ENCODE results near the gene FOXL3.
"Not testable (repeated sequence)": the region's sequence is repeated elsewhere in the genome, so short reads cannot be mapped to it uniquely, and the experiment has no call there.

Gene FOXL3

DNA sequence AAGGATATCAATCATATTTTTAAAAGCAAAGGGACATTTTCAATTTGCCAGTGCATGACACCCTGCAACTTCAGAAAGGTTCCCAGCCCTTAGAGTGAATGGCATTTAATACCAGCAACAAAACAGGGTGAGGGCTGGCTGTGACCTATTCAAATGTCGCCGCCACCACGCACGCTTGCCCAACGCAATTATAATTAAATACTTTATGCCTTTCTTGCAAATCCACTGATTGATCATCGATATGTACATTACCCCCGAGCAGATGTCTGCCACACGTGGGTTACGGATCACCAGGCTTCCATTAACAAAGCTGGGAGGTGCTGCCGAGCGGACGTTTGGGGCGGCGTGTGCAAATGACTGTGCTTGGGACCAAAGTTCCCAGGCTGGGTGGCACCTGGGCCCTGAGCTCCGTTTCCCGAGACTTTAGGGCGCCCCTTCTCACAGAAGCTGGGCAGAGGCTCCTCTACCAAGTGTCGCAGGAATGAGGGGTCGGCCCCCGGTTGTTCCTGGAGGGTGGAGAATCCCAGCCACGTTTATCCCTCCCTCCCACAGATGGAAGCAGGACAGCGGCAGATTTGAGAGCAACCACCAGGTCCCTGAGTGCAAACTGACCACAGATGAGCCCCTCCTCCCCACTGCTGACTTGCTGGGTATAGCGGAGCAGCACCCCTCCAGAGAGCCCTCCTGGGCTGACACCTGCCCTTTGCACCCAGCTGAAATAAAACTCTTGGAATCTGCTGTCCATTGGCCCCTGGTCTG is 3.9 kb downstream of the FOXL3 start:
- no peaks in the 10 kb centered on the region for H3K4me1 Mint-ChIP-seq (ENCODE audit: low read depth in 2 of 2)
- peaks cover 26 to 47% of the 10 kb centered on the region in 2 donors for H3K27me3 Mint-ChIP-seq
- H3K4me3 Mint-ChIP-seq: no peak overlapping the region
- ATAC-seq (replicated peaks) (no peak), DNase-seq (no peak)
- no peak overlapping the region for H3K27ac Mint-ChIP-seq
- no peaks in the 10 kb centered on the region for H3K36me3 Mint-ChIP-seq (ENCODE audit: insufficient read depth)
- H3K9me3 Mint-ChIP-seq: no peaks in the 10 kb centered on the region

- H3K4me1 Mint-ChIP-seq (ENCODE audit: low read depth in 2 of 2): no peaks in the 10 kb centered on the region
Measured at GRCh38 chr7:294440-295154, 4.6 kb downstream of the FOXL3 start.

DNA sequence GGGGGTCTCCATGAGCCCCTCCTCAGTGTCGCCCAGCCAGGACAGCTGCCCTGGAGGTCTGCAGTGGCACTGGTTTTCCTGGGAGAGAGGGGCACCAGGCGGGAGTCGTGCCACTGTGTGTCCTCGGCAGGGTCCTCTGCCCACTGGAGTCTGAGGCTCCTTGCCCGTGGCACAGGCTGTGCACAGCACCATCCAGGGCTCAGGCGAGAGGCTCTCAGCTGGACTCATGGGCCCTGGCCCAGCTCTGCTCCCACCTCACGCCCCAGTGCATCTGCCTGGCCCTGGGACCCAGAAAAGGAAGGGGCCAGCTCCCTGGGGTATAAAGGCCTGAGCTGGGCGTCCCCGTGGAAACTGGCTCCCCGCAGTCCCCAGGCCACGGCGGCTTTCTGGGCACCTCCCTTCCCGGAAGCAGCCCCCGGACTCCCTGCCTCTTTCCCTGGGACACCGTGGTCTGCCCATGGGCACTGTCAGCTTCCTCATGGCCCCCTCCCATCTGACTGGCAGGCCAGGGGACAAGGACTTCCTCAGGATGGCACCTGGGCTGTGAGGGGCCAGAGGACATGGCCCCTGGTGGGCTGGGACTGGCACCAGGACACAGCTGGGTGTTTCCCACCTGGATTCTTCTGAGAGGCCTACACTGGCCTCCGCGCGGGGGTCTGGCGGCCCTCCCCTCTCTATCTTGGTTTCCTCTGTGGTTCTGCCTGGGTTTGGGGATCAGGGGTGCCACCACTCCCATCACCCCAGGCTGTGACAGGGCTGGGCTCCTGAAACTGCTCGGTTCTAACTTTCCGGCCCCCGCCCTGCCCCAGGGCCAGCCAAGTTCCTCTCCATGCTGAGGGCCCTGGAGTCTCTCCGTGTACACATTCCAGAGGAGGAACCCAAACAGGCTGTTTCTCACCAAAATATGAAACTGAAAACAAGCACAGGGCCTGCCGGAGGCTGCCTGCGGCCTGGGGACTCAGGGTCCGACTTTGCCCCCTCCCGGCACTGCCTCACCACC is 5.5 kb downstream of the FOXL3 start:
- Mint-ChIP-seq H3K4me3 (no peak overlapping the region), H3K27me3 (peaks cover 22 to 42% of the 10 kb centered on the region in 2 donors)
- no peak for ATAC-seq (replicated peaks)

More at GRCh38 chr7:294440-295154, 4.6 kb downstream of the FOXL3 start:
- H3K27me3 Mint-ChIP-seq: peaks cover 22 to 42% of the 10 kb centered on the region in 2 donors
- no peak for DNase-seq
- H3K9me3 Mint-ChIP-seq: no peaks in the 10 kb centered on the region
- no peak overlapping the region for H3K27ac Mint-ChIP-seq
- no peaks in the 10 kb centered on the region for H3K36me3 Mint-ChIP-seq (ENCODE audit: insufficient read depth)
- H3K4me3 Mint-ChIP-seq: no peak overlapping the region
- ATAC-seq (replicated peaks): no peak

DNA sequence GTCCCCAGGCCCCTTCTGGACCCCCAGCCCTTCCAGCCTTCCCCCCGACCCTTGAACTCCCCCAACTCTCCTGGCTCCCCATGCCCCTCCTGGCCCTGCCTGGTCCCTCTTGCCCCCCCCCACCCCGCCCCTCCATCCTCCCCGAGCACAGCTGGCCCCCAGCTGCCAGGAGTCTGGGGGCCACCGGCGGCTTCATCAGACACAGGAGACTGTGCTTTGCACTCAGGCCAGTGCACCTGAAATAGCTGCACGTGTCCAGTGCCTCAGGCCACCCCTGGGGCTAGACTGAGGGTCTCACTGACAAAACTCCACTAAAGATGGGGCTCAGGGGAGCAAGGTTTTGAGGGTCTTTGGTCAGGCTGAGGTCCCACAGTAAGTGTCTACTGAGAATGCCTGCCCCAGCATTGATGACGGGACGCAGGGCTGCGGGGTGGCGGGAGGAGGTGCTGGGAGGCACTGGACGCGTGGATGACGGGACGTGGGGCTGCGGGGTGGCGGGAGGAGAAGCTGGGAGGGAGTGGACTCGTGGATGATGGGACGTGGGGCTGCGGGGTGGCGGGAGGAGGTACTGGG is 6.5 kb downstream of the FOXL3 start:
- Mint-ChIP-seq H3K4me1 (ENCODE audit: low read depth in 2 of 2) (no peaks in the 10 kb centered on the region), H3K36me3 (ENCODE audit: insufficient read depth) (no peaks in the 10 kb centered on the region)
- ATAC-seq (replicated peaks): no peak

More for the DNA sequence above, 5.5 kb downstream of the FOXL3 start:
- no peaks in the 10 kb centered on the region for H3K9me3 Mint-ChIP-seq
- H3K4me1 Mint-ChIP-seq (ENCODE audit: low read depth in 2 of 2): no peaks in the 10 kb centered on the region
- no peaks in the 10 kb centered on the region for H3K36me3 Mint-ChIP-seq (ENCODE audit: insufficient read depth)
- no peak for DNase-seq
- H3K27ac Mint-ChIP-seq: no peak overlapping the region

DNA sequence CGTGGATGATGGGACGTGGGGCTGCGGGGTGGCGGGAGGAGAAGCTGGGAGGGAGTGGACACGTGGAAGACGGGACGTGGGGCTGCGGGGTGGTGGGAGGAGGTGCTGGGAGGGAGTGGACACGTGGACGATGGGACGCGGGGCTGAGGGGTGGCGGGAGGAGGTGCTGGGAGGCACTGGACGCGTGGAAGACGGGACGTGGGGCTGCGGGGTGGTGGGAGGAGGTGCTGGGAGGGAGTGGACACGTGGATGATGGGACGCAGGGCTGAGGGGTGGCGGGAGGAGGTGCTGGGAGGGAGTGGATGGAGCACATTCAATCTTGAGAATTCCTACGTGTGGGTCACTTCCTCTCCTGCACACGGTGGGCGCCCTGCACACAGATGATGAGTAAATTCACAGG is 7.2 kb downstream of the FOXL3 start:
- H3K4me3 Mint-ChIP-seq; H3K9me3 Mint-ChIP-seq; ATAC-seq (replicated peaks); H3K36me3 Mint-ChIP-seq (ENCODE audit: insufficient read depth); H3K4me1 Mint-ChIP-seq (ENCODE audit: low read depth in 2 of 2); DNase-seq; H3K27ac Mint-ChIP-seq: not testable (repeated sequence)
- peaks cover 14 to 33% of the 10 kb centered on the region in 2 donors for H3K27me3 Mint-ChIP-seq

More for the DNA sequence above, 6.5 kb downstream of the FOXL3 start:
- Mint-ChIP-seq H3K4me3 (no peak overlapping the region), H3K27me3 (peaks cover 21 to 40% of the 10 kb centered on the region in 2 donors), H3K27ac (peak overlapping the region in 1 of 2 donors; percentile 70), H3K9me3 (no peaks in the 10 kb centered on the region)
- no peak for DNase-seq

GRCh38 chr7:297611-298374 is 7.8 kb downstream of the FOXL3 start:
- ATAC-seq (replicated peaks) (no peak), DNase-seq (no peak)
- H3K27ac Mint-ChIP-seq: no peak overlapping the region
- H3K27me3 Mint-ChIP-seq: peaks cover 8 to 26% of the 10 kb centered on the region in 2 donors
- no peaks in the 10 kb centered on the region for H3K4me1 Mint-ChIP-seq (ENCODE audit: low read depth in 2 of 2)
- no peak overlapping the region for H3K4me3 Mint-ChIP-seq
- no peaks in the 10 kb centered on the region for H3K9me3 Mint-ChIP-seq
- H3K36me3 Mint-ChIP-seq (ENCODE audit: insufficient read depth): no peaks in the 10 kb centered on the region

DNA sequence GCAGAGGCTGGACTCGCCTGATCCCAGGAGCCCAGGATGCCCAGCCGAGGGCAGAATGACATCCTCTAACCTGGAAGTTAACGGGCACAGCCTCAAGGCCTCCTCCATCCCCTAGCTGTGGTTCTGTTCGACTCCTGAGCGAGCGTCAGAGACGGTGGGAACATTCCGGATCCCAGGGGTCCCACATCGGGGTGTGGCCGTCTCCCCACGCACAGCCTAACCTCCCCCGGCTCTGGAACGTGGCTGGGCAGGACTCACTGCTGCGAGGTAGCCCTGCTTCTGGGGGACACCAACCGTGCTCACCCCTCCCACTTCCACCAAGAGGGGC is 8.4 kb downstream of the FOXL3 start:
- no peak overlapping the region for H3K4me3 Mint-ChIP-seq
- H3K9me3 Mint-ChIP-seq: no peaks in the 10 kb centered on the region
- H3K27me3 Mint-ChIP-seq: peaks cover 2 to 26% of the 10 kb centered on the region in 2 donors
- ATAC-seq (replicated peaks): no peak
- H3K4me1 Mint-ChIP-seq (ENCODE audit: low read depth in 2 of 2): no peaks in the 10 kb centered on the region
- no peaks in the 10 kb centered on the region for H3K36me3 Mint-ChIP-seq (ENCODE audit: insufficient read depth)
- no peak overlapping the region for H3K27ac Mint-ChIP-seq
- no peak for DNase-seq

- H3K4me3 Mint-ChIP-seq: no peak overlapping the region
- ATAC-seq (replicated peaks): no peak
- peaks cover 0 to 29% of the 10 kb centered on the region in 2 donors for H3K27me3 Mint-ChIP-seq
- no peaks in the 10 kb centered on the region for H3K9me3 Mint-ChIP-seq
- H3K36me3 Mint-ChIP-seq (ENCODE audit: insufficient read depth): no peaks in the 10 kb centered on the region
- DNase-seq: no peak
- H3K27ac Mint-ChIP-seq: no peak overlapping the region
- H3K4me1 Mint-ChIP-seq (ENCODE audit: low read depth in 2 of 2): no peaks in the 10 kb centered on the region
Measured at GRCh38 chr7:298743-299142, 8.8 kb downstream of the FOXL3 start.

DNA sequence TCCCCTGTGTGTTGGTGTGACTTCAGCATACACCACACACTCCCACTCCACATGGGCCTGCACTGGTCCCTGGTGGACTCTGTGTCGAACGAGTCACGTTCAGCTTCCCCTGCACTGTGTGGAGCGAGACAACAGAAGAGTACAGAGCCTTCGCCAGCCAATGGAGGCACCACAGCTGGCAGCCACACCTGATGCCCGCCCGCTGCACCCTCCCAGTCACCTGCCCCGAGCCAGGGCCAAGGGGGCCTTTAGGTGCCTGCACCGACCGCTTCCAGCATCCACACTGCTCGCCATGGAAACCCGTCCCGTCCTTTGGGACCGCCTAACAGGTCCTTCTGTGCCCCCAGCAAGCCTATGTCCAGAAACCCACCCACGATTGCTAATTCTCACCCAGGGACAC is 9.2 kb downstream of the FOXL3 start:
- Mint-ChIP-seq H3K27ac (no peak overlapping the region), H3K4me1 (ENCODE audit: low read depth in 2 of 2) (no peaks in the 10 kb centered on the region), H3K4me3 (no peak overlapping the region), H3K27me3 (peaks cover 0 to 27% of the 10 kb centered on the region in 2 donors), H3K9me3 (no peaks in the 10 kb centered on the region), H3K36me3 (ENCODE audit: insufficient read depth) (no peaks in the 10 kb centered on the region)
- DNase-seq: no peak
- ATAC-seq (replicated peaks): no peak

DNA sequence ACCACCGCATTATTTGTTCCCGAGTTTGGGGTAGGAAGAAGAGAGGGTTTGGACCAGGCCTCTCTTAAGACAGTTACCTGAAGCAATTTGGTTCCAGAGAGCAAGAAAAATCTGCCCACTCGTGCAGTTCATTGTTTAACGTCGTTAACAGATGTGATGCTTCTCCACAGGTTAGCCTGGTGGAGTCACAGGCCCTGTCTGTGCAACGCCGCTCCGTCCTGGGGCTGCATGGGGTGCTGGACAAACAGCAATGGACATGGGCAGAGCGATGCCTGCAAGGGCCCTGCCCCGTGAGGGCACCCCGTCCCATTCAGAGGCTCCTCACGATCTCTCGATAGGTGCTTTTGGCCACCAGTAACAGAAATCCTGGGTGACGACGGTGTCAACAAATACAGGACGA is 9.7 kb downstream of the FOXL3 start:
- Mint-ChIP-seq H3K27me3 (peaks cover 0 to 25% of the 10 kb centered on the region in 2 donors), H3K27ac (no peak overlapping the region), H3K36me3 (ENCODE audit: insufficient read depth) (no peaks in the 10 kb centered on the region), H3K4me3 (no peak overlapping the region), H3K9me3 (no peaks in the 10 kb centered on the region), H3K4me1 (ENCODE audit: low read depth in 2 of 2) (no peaks in the 10 kb centered on the region)
- DNase-seq (no peak), ATAC-seq (replicated peaks) (no peak)

- H3K4me3 Mint-ChIP-seq: no peak overlapping the region
Measured at GRCh38 chr7:300048-300447, 10.1 kb downstream of the FOXL3 start.

DNA sequence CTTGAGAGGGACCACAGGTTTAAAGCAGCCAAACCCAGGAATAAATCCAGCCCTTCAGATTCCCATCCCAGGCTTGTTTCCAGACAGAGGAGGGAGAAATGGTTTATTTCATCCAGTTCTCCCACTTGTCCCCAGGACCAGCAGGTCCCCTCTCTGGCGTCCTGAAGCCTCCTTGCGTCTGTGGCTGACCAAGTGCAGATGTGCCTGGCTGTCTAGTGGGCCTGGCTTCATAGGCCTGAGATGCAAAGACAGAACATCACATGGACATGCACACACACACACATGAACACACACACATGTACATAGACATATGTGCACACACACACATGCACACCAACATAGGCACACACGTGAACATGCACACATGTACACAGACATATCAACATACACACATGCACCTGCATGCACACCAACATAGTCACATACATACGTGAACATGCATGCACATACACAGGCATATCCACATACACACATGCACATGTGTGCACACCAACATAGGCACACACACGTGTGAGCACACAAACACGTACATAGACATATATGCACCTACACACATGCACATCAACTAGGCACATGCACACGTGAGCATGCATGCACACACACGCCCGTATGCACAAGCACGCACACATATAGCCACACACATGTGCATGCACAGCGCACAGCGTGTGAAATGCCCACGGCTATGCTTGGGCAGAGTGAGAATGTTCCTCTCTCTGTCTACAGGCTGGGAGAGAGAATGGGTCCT is 10.7 kb downstream of the FOXL3 start:
- Mint-ChIP-seq H3K27ac (no peak overlapping the region), H3K4me1 (ENCODE audit: low read depth in 2 of 2) (no peaks in the 10 kb centered on the region), H3K9me3 (no peaks in the 10 kb centered on the region), H3K4me3 (no peak overlapping the region), H3K27me3 (peaks cover 0 to 22% of the 10 kb centered on the region in 2 donors), H3K36me3 (ENCODE audit: insufficient read depth) (no peaks in the 10 kb centered on the region)
- ATAC-seq (replicated peaks): no peak
- DNase-seq: no peak

More at GRCh38 chr7:300048-300447, 10.1 kb downstream of the FOXL3 start:
- peaks cover 0 to 25% of the 10 kb centered on the region in 2 donors for H3K27me3 Mint-ChIP-seq
- DNase-seq (no peak), ATAC-seq (replicated peaks) (no peak)
- no peaks in the 10 kb centered on the region for H3K4me1 Mint-ChIP-seq (ENCODE audit: low read depth in 2 of 2)
- H3K27ac Mint-ChIP-seq: no peak overlapping the region
- no peaks in the 10 kb centered on the region for H3K9me3 Mint-ChIP-seq
- H3K36me3 Mint-ChIP-seq (ENCODE audit: insufficient read depth): no peaks in the 10 kb centered on the region

Measured in effector memory CD8-positive, alpha-beta T cell (primary cell).